Measurements from ENCODE around the gene TBCC. TPM values are rescaled to one million over a fixed set of nuclear protein-coding genes. Genes with fewer than 3 reads are reported as not detected.

The TBCC gene
- total RNA-seq (2014; rRNA removed; shearing (Covaris generic)) = 51.0 and 73.6 TPM in 2 replicates

GRCh38 chr6:42745640-42746462, at the start of gene TBCC:
Gene TBCC (minus strand): TSS chr6:42746103. CDS start chr6:42746073, 30 bp downstream.
- Histone ChIP-seq H3K9me3 (replicated peaks) (no peaks in the 10 kb centered on the region), H3K27me3 (replicated peaks) (no peaks in the 10 kb centered on the region), H3K4me1 (replicated peaks) (peaks cover 13% of the 10 kb centered on the region), H3K27ac (peak within 1 kb of the TSS; percentile 82), H3K4me3 (peak within 1 kb of the TSS; percentile 73), H3K36me3 (peaks cover 20% of the 10 kb centered on the region)
- peak; percentile 90 to 97 for DNase-seq (ENCODE audit: low read depth in 1 of 2, low spot score in 2 of 2)

DNA sequence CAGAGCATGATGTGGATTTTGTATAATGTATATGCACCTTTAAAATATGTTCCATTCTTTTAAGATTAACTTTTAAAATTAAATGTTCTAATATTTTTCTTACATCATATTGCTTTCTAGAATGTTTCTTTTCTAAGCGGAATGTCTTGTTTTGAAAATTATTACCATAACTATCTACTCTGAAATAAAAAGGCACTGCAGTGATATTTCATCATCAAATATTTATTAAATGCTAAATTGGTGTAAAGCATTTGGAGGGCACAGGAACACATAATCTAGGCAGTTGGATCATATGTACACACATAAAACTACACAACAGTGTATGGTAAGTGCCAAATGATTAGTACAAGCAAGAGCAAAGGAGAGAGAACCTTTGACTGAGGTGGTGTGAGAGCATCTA, 49.7 kb upstream of the TBCC start:
- Histone ChIP-seq H3K4me3 (no peak overlapping the region), H3K9me3 (replicated peaks) (no peaks in the 10 kb centered on the region), H3K36me3 (no peaks in the 10 kb centered on the region; the same call in 1 of the 2 replicates), H3K27ac (no peak overlapping the region), H3K4me1 (replicated peaks) (peaks cover 10% of the 10 kb centered on the region), H3K27me3 (replicated peaks) (no peaks in the 10 kb centered on the region)
- no peak for DNase-seq (ENCODE audit: low read depth in 1 of 2, low spot score in 2 of 2)

- peaks cover 9% of the 10 kb centered on the region; the same call in 1 of the 2 replicates for H3K36me3 ChIP-seq
- no peak overlapping the region for H3K4me3 ChIP-seq
- H3K27ac ChIP-seq = no peak overlapping the region
- no peaks in the 10 kb centered on the region for H3K27me3 ChIP-seq (replicated peaks)
- H3K9me3 ChIP-seq (replicated peaks) = no peaks in the 10 kb centered on the region
- DNase-seq (ENCODE audit: low read depth in 1 of 2, low spot score in 2 of 2) = no peak
- H3K4me1 ChIP-seq (replicated peaks) = no peaks in the 10 kb centered on the region
Observed at GRCh38 chr6:42791706-42792320, 45.9 kb upstream of the TBCC start.

DNA sequence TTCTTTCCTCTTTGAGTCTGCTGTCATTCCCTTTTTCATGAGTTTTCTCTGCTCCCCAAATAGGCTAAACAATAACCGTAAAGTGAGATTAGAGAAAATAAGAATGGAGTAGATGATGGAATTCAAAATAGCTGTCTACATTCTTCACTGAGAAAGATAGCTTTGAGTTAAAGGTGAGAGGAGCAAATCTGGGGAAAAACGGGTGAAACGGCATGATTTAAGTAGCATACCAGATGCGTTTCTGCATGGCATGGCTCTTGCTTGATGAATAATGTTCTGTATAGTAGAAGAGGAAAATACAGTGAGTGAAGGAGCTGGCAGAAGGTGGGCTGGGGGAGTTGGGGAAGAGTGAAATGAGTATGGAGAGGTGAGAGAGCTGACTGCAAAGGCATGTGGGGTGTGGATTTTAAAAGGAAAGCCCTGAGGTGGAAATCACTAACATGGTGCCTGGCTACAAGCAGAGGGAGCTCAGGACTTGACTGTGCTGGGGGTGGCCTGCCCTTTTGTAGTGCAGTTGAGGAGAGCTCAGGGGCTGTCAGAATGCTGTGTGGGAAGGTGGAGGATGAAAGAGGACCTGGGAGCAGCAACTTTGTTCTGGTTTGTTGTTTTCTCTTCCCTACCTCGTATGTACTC, 44.8 kb upstream of the TBCC start:
- Histone ChIP-seq H3K27ac (no peak overlapping the region), H3K4me1 (replicated peaks) (peaks cover 4% of the 10 kb centered on the region), H3K27me3 (replicated peaks) (no peaks in the 10 kb centered on the region), H3K4me3 (no peak overlapping the region), H3K9me3 (replicated peaks) (no peaks in the 10 kb centered on the region), H3K36me3 (peaks cover 15% of the 10 kb centered on the region)
- no peak for DNase-seq (ENCODE audit: low read depth in 1 of 2, low spot score in 2 of 2)

DNA sequence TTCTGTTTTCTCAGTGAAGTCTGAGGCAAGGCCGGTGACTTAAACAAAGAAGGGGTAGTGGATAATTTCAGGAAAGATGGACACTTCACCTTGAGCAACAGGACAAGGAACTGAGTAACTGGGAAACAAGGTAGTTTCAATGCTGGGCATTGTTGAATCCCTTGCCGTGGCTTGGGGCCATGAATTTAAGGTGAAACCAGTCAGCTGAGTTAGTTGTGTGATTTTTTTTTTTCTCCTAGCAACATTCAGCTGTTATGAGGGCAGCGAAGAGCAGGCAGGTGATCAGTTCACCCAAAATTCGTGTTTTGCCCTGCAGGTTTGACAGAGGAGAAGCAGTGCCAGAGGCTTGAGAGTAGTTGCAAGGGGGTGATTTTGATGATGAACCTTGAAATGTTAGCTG, 42.8 kb upstream of the TBCC start:
- Histone ChIP-seq H3K27ac (no peak overlapping the region), H3K9me3 (replicated peaks) (no peaks in the 10 kb centered on the region), H3K4me3 (no peak overlapping the region), H3K4me1 (replicated peaks) (peaks cover 17% of the 10 kb centered on the region), H3K36me3 (peaks cover 29% of the 10 kb centered on the region), H3K27me3 (replicated peaks) (no peaks in the 10 kb centered on the region)
- DNase-seq (ENCODE audit: low read depth in 1 of 2, low spot score in 2 of 2) = no peak

DNA sequence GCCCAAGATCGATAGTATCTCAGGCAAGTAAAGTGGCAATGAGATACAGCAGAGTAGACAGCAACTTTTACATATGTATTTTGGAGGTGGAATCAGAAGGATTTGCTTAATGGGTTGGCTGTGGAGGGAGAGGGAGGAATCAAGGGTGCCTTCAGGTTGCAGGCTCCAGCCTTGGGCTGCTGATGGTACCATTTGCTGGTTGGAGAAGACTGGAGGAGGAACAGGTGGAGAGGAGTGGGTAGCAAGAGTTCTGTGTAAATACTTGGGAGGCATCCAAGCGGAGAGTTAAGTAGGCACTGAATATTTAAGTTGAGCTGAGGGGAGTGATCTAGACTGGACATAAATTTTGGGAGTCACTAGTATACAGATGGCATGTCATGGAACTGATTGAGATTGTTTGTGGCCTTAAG, 41.2 kb upstream of the TBCC start:
- H3K9me3 ChIP-seq (replicated peaks) = peaks cover 4% of the 10 kb centered on the region; the same call in 1 of the 2 replicates
- H3K4me1 ChIP-seq (replicated peaks) = peaks cover 17% of the 10 kb centered on the region
- no peaks in the 10 kb centered on the region for H3K27me3 ChIP-seq (replicated peaks)
- DNase-seq (ENCODE audit: low read depth in 1 of 2, low spot score in 2 of 2) = no peak
- no peak overlapping the region for H3K27ac ChIP-seq
- H3K36me3 ChIP-seq = peaks cover 38% of the 10 kb centered on the region
- H3K4me3 ChIP-seq = no peak overlapping the region

DNA sequence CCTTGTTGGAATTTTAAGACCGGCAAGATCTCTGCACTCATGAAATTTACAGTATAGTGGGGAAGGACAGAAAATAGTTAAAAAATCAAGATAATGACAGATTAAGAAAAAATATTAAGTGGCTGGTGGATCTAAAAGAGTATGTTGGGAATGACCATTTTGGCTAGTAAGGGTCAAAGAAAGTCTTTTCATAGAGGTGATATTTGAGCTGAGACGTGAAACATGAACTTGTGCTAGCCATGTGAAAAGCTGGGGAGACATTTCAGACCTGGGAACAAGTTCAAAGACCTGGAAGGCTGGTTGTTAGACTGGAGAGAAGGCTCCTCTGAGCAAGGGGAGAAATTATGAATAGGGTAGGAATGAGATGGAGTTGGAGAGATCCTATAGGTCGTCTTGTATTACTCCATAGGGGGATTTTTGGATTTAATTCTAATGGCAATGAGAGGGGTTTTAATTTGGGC, 40.7 kb upstream of the TBCC start:
- peaks cover 38% of the 10 kb centered on the region for H3K36me3 ChIP-seq
- DNase-seq (ENCODE audit: low read depth in 1 of 2, low spot score in 2 of 2) = no peak
- H3K4me3 ChIP-seq = no peak overlapping the region
- no peaks in the 10 kb centered on the region for H3K27me3 ChIP-seq (replicated peaks)
- H3K27ac ChIP-seq = no peak overlapping the region
- peaks cover 17% of the 10 kb centered on the region for H3K4me1 ChIP-seq (replicated peaks)
- H3K9me3 ChIP-seq (replicated peaks) = peaks cover 4% of the 10 kb centered on the region; the same call in 1 of the 2 replicates

- no peak overlapping the region for H3K27ac ChIP-seq
- DNase-seq (ENCODE audit: low read depth in 1 of 2, low spot score in 2 of 2) = no peak
- H3K9me3 ChIP-seq (replicated peaks) = peaks cover 4% of the 10 kb centered on the region; the same call in 1 of the 2 replicates
- peaks cover 26% of the 10 kb centered on the region for H3K4me1 ChIP-seq (replicated peaks)
- no peaks in the 10 kb centered on the region for H3K27me3 ChIP-seq (replicated peaks)
- peaks cover 37% of the 10 kb centered on the region for H3K36me3 ChIP-seq
- peak overlapping the region; percentile 99 for H3K4me3 ChIP-seq
Observed at GRCh38 chr6:42784717-42785498, 39.0 kb upstream of the TBCC start.

- H3K9me3 ChIP-seq (replicated peaks) = peaks cover 4% of the 10 kb centered on the region; the same call in 1 of the 2 replicates
- H3K4me3 ChIP-seq = peak overlapping the region; percentile 99
- H3K27ac ChIP-seq = peak overlapping the region; percentile 100
- peaks cover 26% of the 10 kb centered on the region for H3K4me1 ChIP-seq (replicated peaks)
- peak in 1 of 2 experiments; percentile 27 for DNase-seq (ENCODE audit: low read depth in 1 of 2, low spot score in 2 of 2)
- H3K36me3 ChIP-seq = peaks cover 34% of the 10 kb centered on the region
- no peaks in the 10 kb centered on the region for H3K27me3 ChIP-seq (replicated peaks)
Observed at GRCh38 chr6:42783876-42784642, 38.2 kb upstream of the TBCC start.

- no peaks in the 10 kb centered on the region for H3K27me3 ChIP-seq (replicated peaks)
- H3K4me1 ChIP-seq (replicated peaks) = peaks cover 26% of the 10 kb centered on the region
- peaks cover 30% of the 10 kb centered on the region for H3K36me3 ChIP-seq
- peaks cover 4% of the 10 kb centered on the region; the same call in 1 of the 2 replicates for H3K9me3 ChIP-seq (replicated peaks)
- H3K4me3 ChIP-seq = peak overlapping the region; percentile 99
- peak overlapping the region; percentile 100 for H3K27ac ChIP-seq
- DNase-seq (ENCODE audit: low read depth in 1 of 2, low spot score in 2 of 2) = peak; percentile 70 to 89
Observed at GRCh38 chr6:42783177-42783875, 37.4 kb upstream of the TBCC start.

DNA sequence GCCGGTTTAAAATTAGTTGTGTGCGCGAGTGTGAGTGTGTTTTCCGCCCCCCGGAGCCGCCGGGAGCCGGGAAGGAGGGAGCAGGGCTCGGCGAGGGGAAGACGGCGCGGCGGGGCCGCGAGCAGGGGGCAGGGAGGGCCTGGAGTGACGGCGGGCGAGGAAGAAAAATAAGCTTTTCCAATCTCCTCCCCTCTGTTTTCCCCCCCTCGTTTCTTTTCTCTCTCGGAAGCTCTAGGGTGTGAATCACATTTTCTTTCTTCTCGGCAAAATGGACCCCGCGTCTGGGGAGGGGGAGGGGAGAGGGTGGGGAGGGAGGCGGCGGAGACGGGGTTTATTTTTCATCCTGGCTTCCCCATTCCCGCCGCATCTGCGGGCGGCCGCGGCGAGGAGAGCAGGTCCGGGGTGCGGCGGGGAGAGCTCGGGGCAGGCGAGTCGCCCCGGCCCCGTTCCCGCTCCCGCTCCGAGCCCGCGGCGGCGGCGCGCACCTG, 36.8 kb upstream of the TBCC start:
- H3K27ac ChIP-seq = peak overlapping the region; percentile 100
- peaks cover 29% of the 10 kb centered on the region for H3K36me3 ChIP-seq
- peaks cover 30% of the 10 kb centered on the region for H3K4me1 ChIP-seq (replicated peaks)
- no peaks in the 10 kb centered on the region for H3K27me3 ChIP-seq (replicated peaks)
- DNase-seq (ENCODE audit: low read depth in 1 of 2, low spot score in 2 of 2) = peak; percentile 92 to 95
- H3K9me3 ChIP-seq (replicated peaks) = peaks cover 4% of the 10 kb centered on the region; the same call in 1 of the 2 replicates
- H3K4me3 ChIP-seq = peak overlapping the region; percentile 99
